ENCODE results near the gene STX2.

- no peak for TF ChIP-seq CTCF (IDR thresholded peaks at IDR 0.05)
- no peak for TF ChIP-seq POLR2A (IDR thresholded peaks at IDR 0.05)
Observed at GRCh38 chr12:130803702-130804101, 35.3 kb downstream of the STX2 start.

Data from lower leg skin (tissue), 3 donors.